ENCODE results near the gene SOAT2. TPM values are rescaled to one million over a fixed set of nuclear protein-coding genes. Genes with fewer than 3 reads are reported as not detected.
"Not testable (repeated sequence)": the region's sequence is repeated elsewhere in the genome, so short reads cannot be mapped to it uniquely, and the experiment has no call there.

The SOAT2 gene
- total RNA-seq, 1 donor from 2014 or later: not detected

DNA sequence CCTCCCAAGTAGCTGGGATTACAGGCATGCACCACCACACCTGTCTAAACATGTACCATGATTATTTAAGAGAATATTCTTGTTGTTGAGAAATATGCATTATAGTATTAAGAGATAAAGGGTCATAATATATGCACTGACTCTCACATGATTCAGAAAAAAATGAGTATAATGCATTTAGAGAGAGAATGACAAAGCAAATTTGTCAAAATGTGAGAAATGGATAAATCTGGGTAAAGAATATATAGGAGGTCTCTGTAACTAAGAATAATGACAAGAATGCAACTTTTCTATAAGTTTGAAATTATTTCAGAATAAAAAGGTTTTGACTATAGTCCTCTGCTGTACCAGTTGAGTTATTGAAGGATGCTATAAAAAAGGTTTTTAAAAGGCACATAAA lies 49.1 kb downstream of the SOAT2 start:
- no peak for DNase-seq (ENCODE audit: low spot score)
- Mint-ChIP-seq H3K9me3 (ENCODE audit: unreplicated experiment) (no peaks in the 10 kb centered on the region), H3K27me3 (ENCODE audit: unreplicated experiment) (peaks cover 7% of the 10 kb centered on the region), H3K27ac (ENCODE audit: unreplicated experiment) (no peak overlapping the region), H3K4me3 (ENCODE audit: unreplicated experiment) (no peak overlapping the region), H3K36me3 (ENCODE audit: low read depth, unreplicated experiment) (no peaks in the 10 kb centered on the region), H3K4me1 (ENCODE audit: unreplicated experiment) (no peaks in the 10 kb centered on the region)
- TF ChIP-seq, protein P1, sequence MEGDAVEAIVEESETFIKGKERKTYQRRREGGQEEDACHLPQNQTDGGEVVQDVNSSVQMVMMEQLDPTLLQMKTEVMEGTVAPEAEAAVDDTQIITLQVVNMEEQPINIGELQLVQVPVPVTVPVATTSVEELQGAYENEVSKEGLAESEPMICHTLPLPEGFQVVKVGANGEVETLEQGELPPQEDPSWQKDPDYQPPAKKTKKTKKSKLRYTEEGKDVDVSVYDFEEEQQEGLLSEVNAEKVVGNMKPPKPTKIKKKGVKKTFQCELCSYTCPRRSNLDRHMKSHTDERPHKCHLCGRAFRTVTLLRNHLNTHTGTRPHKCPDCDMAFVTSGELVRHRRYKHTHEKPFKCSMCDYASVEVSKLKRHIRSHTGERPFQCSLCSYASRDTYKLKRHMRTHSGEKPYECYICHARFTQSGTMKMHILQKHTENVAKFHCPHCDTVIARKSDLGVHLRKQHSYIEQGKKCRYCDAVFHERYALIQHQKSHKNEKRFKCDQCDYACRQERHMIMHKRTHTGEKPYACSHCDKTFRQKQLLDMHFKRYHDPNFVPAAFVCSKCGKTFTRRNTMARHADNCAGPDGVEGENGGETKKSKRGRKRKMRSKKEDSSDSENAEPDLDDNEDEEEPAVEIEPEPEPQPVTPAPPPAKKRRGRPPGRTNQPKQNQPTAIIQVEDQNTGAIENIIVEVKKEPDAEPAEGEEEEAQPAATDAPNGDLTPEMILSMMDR (IDR thresholded peaks at IDR 0.05; ENCODE audit: unreplicated experiment): no peak

DNA sequence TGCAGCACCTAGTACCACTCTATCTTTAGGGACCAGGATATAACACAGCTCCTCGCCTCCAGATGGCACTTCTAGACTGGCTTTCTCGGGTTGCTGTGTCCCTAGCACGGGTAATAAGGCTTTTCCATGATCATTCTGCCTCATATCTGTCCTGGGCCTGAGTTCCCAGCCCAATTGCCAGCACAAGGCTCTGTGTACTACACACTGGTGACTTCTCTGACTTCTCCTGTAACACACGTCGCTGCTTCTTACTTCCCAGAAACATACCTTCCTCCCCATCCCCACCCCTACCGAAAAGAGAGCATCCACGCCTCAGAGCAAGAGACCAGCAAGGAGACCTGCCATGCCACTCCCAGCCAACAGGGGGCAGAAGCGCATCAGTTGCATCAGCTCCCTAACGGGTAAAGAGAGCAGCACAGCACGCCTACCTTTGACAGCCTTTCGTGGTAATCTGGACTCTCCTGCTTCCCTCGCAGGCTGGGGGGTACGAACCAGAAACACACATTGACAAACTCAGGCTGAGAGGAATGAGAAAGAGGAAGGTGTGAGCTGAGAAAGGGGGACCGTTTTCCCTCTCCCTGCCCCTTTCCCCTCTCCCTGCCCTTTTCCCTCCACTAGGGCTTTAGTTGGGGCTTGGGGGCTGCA lies 56.0 kb downstream of the SOAT2 start:
- H3K9me3 Mint-ChIP-seq (ENCODE audit: unreplicated experiment): no peaks in the 10 kb centered on the region
- H3K27ac Mint-ChIP-seq (ENCODE audit: unreplicated experiment): peak overlapping the region; percentile 8
- H3K36me3 Mint-ChIP-seq (ENCODE audit: low read depth, unreplicated experiment): no peaks in the 10 kb centered on the region
- TF ChIP-seq, protein P1 (IDR thresholded peaks at IDR 0.05; ENCODE audit: unreplicated experiment): peak; percentile 90
- peaks cover 4% of the 10 kb centered on the region for H3K27me3 Mint-ChIP-seq (ENCODE audit: unreplicated experiment)
- H3K4me1 Mint-ChIP-seq (ENCODE audit: unreplicated experiment): peaks cover 5% of the 10 kb centered on the region
- DNase-seq (ENCODE audit: low spot score): peak; percentile 88
- H3K4me3 Mint-ChIP-seq (ENCODE audit: unreplicated experiment): peak overlapping the region; percentile 10

DNA sequence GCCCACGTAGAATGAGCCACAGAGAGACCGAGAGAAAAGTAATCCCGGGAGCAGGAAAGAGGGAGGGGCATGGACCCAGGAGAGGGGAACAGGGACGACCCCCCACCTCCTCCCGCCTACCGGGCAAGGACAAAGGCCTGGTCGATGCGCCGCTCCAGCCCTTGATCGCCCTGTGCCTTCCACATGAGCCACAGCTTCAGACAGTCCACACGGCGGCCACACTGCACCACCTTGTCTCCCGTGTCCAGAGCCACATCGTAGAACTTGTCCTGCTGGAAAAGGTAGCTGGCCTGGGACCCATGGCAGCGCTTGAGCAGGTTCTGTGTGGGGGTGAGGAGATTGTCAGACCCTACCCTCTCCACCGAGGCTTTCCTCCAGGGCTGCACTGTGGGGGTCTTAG lies 56.7 kb downstream of the SOAT2 start:
- DNase-seq (ENCODE audit: low spot score): no peak
- Mint-ChIP-seq H3K4me3 (ENCODE audit: unreplicated experiment) (no peak overlapping the region), H3K27ac (ENCODE audit: unreplicated experiment) (no peak overlapping the region), H3K4me1 (ENCODE audit: unreplicated experiment) (peaks cover 5% of the 10 kb centered on the region), H3K27me3 (ENCODE audit: unreplicated experiment) (peaks cover 4% of the 10 kb centered on the region), H3K9me3 (ENCODE audit: unreplicated experiment) (no peaks in the 10 kb centered on the region), H3K36me3 (ENCODE audit: low read depth, unreplicated experiment) (no peaks in the 10 kb centered on the region)
- TF ChIP-seq, protein P1 (IDR thresholded peaks at IDR 0.05; ENCODE audit: unreplicated experiment): no peak

GRCh38 chr12:53160673-53161072 lies 57.4 kb downstream of the SOAT2 start:
- Mint-ChIP-seq H3K4me1 (ENCODE audit: unreplicated experiment) (peaks cover 5% of the 10 kb centered on the region), H3K4me3 (ENCODE audit: unreplicated experiment) (no peak overlapping the region), H3K27me3 (ENCODE audit: unreplicated experiment) (peaks cover 4% of the 10 kb centered on the region), H3K36me3 (ENCODE audit: low read depth, unreplicated experiment) (no peaks in the 10 kb centered on the region), H3K27ac (ENCODE audit: unreplicated experiment) (no peak overlapping the region), H3K9me3 (ENCODE audit: unreplicated experiment) (no peaks in the 10 kb centered on the region)
- TF ChIP-seq, protein P1 (IDR thresholded peaks at IDR 0.05; ENCODE audit: unreplicated experiment): no peak
- DNase-seq (ENCODE audit: low spot score): no peak

- peaks cover 4% of the 10 kb centered on the region for H3K27me3 Mint-ChIP-seq (ENCODE audit: unreplicated experiment)
- no peaks in the 10 kb centered on the region for H3K9me3 Mint-ChIP-seq (ENCODE audit: unreplicated experiment)
Measured at GRCh38 chr12:53161119-53161911, 58.0 kb downstream of the SOAT2 start.

GRCh38 chr12:53163008-53163407 lies 59.7 kb downstream of the SOAT2 start:
- not testable (repeated sequence) for DNase-seq (ENCODE audit: low spot score); H3K9me3 Mint-ChIP-seq (ENCODE audit: unreplicated experiment); H3K27me3 Mint-ChIP-seq (ENCODE audit: unreplicated experiment); H3K4me1 Mint-ChIP-seq (ENCODE audit: unreplicated experiment); H3K27ac Mint-ChIP-seq (ENCODE audit: unreplicated experiment); H3K4me3 Mint-ChIP-seq (ENCODE audit: unreplicated experiment); H3K36me3 Mint-ChIP-seq (ENCODE audit: low read depth, unreplicated experiment)

More at GRCh38 chr12:53161119-53161911, 58.0 kb downstream of the SOAT2 start:
- no peak overlapping the region for H3K4me3 Mint-ChIP-seq (ENCODE audit: unreplicated experiment)
- no peak for DNase-seq (ENCODE audit: low spot score)
- no peak overlapping the region for H3K27ac Mint-ChIP-seq (ENCODE audit: unreplicated experiment)
- no peaks in the 10 kb centered on the region for H3K36me3 Mint-ChIP-seq (ENCODE audit: low read depth, unreplicated experiment)
- H3K4me1 Mint-ChIP-seq (ENCODE audit: unreplicated experiment): peaks cover 5% of the 10 kb centered on the region
- TF ChIP-seq, protein P1 (IDR thresholded peaks at IDR 0.05; ENCODE audit: unreplicated experiment): no peak

All from endothelial cell (in vitro differentiated cells).